Measurements from ENCODE around the gene METTL18. TPM values are rescaled to one million over a fixed set of nuclear protein-coding genes. Genes with fewer than 3 reads are reported as not detected.
"Not testable (repeated sequence)": the region's sequence is repeated elsewhere in the genome, so short reads cannot be mapped to it uniquely, and the experiment has no call there.

METTL18 gene
- total RNA-seq, 1 donor from 2014 or later, result 5.7 TPM

GRCh38 chr1:169829671-169830070 is 35.0 kb upstream of the METTL18 start:
- no peak for DNase-seq (ENCODE audit: low read depth)
- H3K4me3 ChIP-seq (ENCODE audit: low read depth, low read length), result no peak overlapping the region
- TF ChIP-seq CTCF (conservative IDR thresholded peaks at IDR 0.05; ENCODE audit: low read depth, low read length), result no peak

GRCh38 chr1:169824153-169824552 is 29.4 kb upstream of the METTL18 start:
- no peak for DNase-seq (ENCODE audit: low read depth)
- no peak overlapping the region for H3K4me3 ChIP-seq (ENCODE audit: low read depth, low read length)
- TF ChIP-seq CTCF (conservative IDR thresholded peaks at IDR 0.05; ENCODE audit: low read depth, low read length), result no peak

GRCh38 chr1:169821500-169821899 is 26.8 kb upstream of the METTL18 start:
- DNase-seq (ENCODE audit: low read depth), result no peak
- no peak for TF ChIP-seq CTCF (conservative IDR thresholded peaks at IDR 0.05; ENCODE audit: low read depth, low read length)
- H3K4me3 ChIP-seq (ENCODE audit: low read depth, low read length), result no peak overlapping the region

- no peak overlapping the region for H3K4me3 ChIP-seq (ENCODE audit: low read depth, low read length)
- no peak for DNase-seq (ENCODE audit: low read depth)
- no peak for TF ChIP-seq CTCF (conservative IDR thresholded peaks at IDR 0.05; ENCODE audit: low read depth, low read length)
These were observed 21.9 kb upstream of the METTL18 start for GRCh38 chr1:169816617-169817016.

- TF ChIP-seq CTCF (conservative IDR thresholded peaks at IDR 0.05; ENCODE audit: low read depth, low read length), result no peak
- no peak for DNase-seq (ENCODE audit: low read depth)
- H3K4me3 ChIP-seq (ENCODE audit: low read depth, low read length), result no peak overlapping the region
These were observed 19.6 kb upstream of the METTL18 start for GRCh38 chr1:169814265-169814664.

GRCh38 chr1:169812131-169812530 is 17.4 kb upstream of the METTL18 start:
- TF ChIP-seq CTCF (conservative IDR thresholded peaks at IDR 0.05; ENCODE audit: low read depth, low read length), result no peak
- no peak for DNase-seq (ENCODE audit: low read depth)
- H3K4me3 ChIP-seq (ENCODE audit: low read depth, low read length), result no peak overlapping the region

GRCh38 chr1:169811418-169812035 is 16.8 kb upstream of the METTL18 start:
- DNase-seq (ENCODE audit: low read depth), result not testable (repeated sequence)

More at GRCh38 chr1:169811418-169812035, 16.8 kb upstream of the METTL18 start:
- not testable (repeated sequence) for H3K4me3 ChIP-seq (ENCODE audit: low read depth, low read length)
